AG04450 (cell line): ENCODE results near the gene NT5C. TPM values are rescaled to one million over a fixed set of nuclear protein-coding genes. Genes with fewer than 3 reads are reported as not detected.

Source experiments
- CTCF ChIA-PET: fragments of 300-600, 350-600 bp; formaldehyde crosslinking; extraction: SDS; loops from one replicate; lab custom pipeline; 2022; ENCODE audit warnings: antibody characterized with exemption, inconsistent platforms; lab: Charles Lee
- POLR2A ChIA-PET: fragments of 350-600 bp; formaldehyde crosslinking; extraction: SDS; loops from one replicate; lab custom pipeline; 2021; ENCODE audit warnings: antibody characterized with exemption, inconsistent platforms; lab: Yijun Ruan, JAX
- DNase-seq: peaks from one replicate; pipeline ENCODE4 v3.0.0-alpha.2; 2011; ENCODE audit warnings: low read depth, low spot score
- H3K27ac ChIP-seq: one replicate; pipeline ENCODE4 v1.5.1; 2012; ENCODE audit warnings: low read depth, low read length, control low read depth
- H3K27me3 ChIP-seq: one replicate; pipeline ENCODE4 v1.6.0; 2012; ENCODE audit warnings: low read length; ENCODE audit not compliant: control insufficient read depth, insufficient read depth
- H3K4me3 ChIP-seq: 2 replicates; pipeline ENCODE4 v1.5.1; 2011; ENCODE audit warnings: mild to moderate bottlenecking, low read depth, low read length, control low read depth
- H3K9me3 ChIP-seq: 2 replicates; pipeline ENCODE4 v1.5.1; 2012; ENCODE audit warnings: low read length; ENCODE audit not compliant: control insufficient read depth, insufficient read depth
- CTCF ChIP-seq: IDR thresholded peaks from 2 replicates; pipeline ENCODE4 v1.5.1; 2011; ENCODE audit warnings: low read depth, low read length, control low read depth, inconsistent platforms
- polyA plus RNA-seq: library from polyadenylated mRNA; depleted of rRNA; stranded (reverse); fragments of >200 nt; gene quantifications from 2 replicates; pipeline ENCODE4 v1.2.3, GENCODE V29; 2011

The NT5C gene
- polyA plus RNA-seq, 1 experiment, result 22.6 TPM

DNA sequence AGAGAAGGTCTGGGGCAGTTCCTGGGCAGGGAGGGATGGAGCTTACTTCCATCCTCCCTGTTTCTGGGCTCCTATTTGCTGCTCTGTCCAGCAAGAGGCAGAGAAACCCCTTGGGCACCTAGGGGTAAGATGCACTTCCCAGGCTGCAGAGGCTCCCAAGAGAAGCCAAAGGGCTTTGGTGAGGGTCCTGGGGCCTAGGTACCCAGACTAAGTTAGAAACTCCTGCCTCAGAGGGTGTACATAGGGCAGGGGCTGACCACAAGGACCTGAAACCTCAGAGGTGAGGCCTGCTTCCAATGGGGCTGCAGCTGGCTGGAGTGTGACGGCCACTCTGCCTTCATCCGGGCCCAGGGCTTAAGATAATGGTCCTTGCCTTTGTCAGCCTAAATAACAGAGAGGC is 23.3 kb downstream of the NT5C start:
- no peaks in the 10 kb centered on the region for H3K9me3 ChIP-seq
- H3K27ac ChIP-seq, result no peak overlapping the region
- DNase-seq, result no peak
- peaks cover 7% of the 10 kb centered on the region for H3K27me3 ChIP-seq
- H3K4me3 ChIP-seq, result no peak overlapping the region
- ChIA-PET POLR2A (no interaction called here), CTCF (no interaction called here)
- no peak for TF ChIP-seq CTCF

DNA sequence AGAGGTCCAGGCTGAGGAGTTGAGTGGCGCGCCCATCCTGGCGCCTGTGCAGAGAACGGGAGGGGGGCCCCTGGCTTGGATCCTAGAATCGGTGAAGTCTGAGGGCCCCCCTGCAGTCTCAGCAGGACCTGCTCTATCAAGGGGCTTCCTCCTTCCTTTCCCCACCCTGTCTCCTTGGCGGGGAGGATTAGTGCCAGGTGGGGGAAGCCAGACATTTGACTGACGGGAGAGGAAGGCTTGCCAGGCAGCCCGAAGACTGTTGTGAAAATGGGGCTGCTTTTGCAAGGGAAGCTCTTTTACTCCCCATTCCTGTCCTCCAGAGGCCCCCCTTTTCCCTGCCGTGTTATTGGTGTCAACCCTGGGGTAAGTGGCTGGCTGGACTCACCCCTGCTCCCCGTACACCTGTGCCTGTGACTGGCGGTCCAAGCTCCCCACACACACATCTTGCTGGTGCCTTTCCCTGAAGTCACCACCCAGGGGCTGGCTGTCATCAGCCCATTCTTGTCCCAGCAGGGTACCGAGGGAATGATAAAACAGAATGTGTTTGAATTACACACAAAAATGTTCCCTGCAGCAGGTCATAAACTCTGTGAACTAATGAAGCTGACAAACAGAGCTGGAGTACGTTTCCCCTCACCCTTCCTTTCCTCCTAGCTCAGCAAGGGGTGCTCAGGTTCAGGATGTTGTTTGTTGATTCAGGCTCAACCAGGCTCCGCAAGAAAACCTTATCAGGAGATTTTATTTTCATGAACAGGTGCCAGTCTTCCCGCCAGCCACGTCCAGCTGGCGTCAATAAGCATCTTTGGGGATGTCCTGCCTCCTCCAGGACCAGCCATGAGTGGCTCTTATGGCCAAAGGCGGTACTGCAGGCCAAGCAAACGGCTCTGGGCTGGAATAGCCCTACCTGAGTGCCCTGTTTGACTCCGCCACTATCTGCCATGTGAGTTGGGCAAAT is 26.1 kb downstream of the NT5C start:
- Histone ChIP-seq H3K27me3 (peaks cover 7% of the 10 kb centered on the region), H3K4me3 (no peak overlapping the region), H3K27ac (no peak overlapping the region), H3K9me3 (no peaks in the 10 kb centered on the region)
- POLR2A ChIA-PET, result interaction anchor here (1.5 kb wide), 1 partner anchor 45 kb away, joined by 4 read pairs; no protein-coding TSS in a partner anchor
- no peak for DNase-seq
- CTCF ChIA-PET, result interaction anchor here (0.6 to 4.1 kb wide), 20 partner anchors 9 to 144 kb away, joined by 3 to 39 read pairs (median 4); partner anchors contain the start of gene NT5C
- peak; percentile 82 for TF ChIP-seq CTCF

DNA sequence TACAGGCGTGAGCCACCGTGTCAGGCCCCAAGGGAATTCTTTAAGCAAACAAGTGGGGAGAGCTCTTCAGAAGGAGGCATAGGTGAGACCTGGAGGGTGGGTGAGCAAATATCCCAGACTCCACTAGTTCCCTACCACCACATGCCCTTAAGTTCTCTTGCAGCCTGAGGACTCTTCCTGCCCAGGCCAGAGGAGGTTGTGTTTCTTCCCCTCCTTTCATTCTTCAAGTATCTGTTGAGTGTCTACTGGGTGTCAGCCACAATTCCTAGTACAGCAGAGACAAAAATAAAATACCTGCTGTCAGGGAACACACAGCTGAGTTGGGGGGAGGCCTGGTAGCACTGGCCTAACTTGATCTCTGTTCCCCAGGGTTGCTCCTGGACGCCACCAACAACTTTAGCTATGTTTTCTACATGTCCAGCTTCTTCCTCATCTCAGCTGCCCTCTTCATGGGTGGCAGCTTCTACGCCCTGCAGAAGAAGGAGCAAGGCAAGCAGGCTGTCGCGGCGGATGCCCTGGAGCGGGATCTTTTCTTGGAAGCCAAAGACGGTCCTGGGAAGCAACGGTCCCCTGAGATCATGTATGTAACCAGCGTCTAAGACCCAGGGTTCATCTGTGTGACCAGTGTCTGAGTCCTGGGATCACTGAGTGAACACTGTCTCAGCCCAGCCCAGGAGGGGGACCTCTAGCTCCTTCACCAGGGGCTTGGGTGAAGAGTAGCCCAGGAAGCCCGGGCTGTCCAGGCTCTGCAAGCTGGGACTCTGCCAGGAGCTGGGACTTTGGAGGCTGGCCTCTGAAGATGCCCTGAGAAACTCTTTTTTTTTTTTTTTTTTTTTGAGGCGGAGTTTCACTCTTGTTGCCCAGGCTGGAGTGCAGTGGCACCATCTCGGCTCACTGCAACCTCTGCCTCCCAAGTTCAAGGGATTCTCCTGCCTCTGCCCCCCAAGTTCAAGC is 27.7 kb downstream of the NT5C start:
- Histone ChIP-seq H3K9me3 (no peaks in the 10 kb centered on the region), H3K27me3 (peaks cover 4% of the 10 kb centered on the region), H3K27ac (no peak overlapping the region), H3K4me3 (no peak overlapping the region)
- CTCF ChIA-PET, result interaction anchor here (0.7 to 4.1 kb wide), 7 partner anchors 10 to 69 kb away, joined by 3 to 39 read pairs (median 7); no protein-coding TSS in a partner anchor
- DNase-seq, result no peak
- no peak for TF ChIP-seq CTCF
- POLR2A ChIA-PET, result interaction anchor here (0.6 to 0.7 kb wide), 2 partner anchors 29 to 51 kb away, joined by 4 read pairs; partner anchors contain the start of gene JPT1

DNA sequence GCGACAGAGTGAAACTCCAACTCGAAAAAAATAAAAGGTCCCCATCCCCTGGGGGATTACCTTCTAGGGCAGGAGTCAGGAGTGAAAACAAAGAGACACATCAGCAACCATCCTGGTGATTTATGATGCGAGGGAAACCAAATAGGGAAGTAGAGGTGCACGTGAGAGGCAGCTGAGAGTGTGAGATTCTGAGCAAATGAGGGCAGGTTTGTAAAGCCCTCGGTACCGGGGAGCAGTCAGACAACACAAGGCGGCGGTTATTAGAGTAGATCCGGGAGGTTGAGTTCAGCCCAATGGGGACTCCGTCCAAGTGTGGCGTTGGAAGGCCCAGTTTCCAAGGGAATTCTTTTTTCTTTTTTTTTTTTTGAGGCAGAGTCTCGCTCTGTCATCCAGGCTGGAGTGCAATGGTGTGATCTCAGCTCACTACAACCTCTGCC is 29.1 kb downstream of the NT5C start:
- no peaks in the 10 kb centered on the region for H3K27me3 ChIP-seq
- H3K27ac ChIP-seq, result no peak overlapping the region
- POLR2A ChIA-PET, result no interaction called here
- TF ChIP-seq CTCF, result no peak
- DNase-seq, result no peak
- H3K4me3 ChIP-seq, result no peak overlapping the region
- CTCF ChIA-PET, result interaction anchor here (1.2 to 1.7 kb wide), 2 partner anchors 12 to 43 kb away, joined by 5 to 13 read pairs; no protein-coding TSS in a partner anchor
- H3K9me3 ChIP-seq, result no peaks in the 10 kb centered on the region
